HG03045 (cell line): Measurements from ENCODE around the gene CLIP3.
"Not testable (repeated sequence)": the region's sequence is repeated elsewhere in the genome, so short reads cannot be mapped to it uniquely, and the experiment has no call there.

Experiments
- ATAC-seq: cut with Tn5 transposase; IDR thresholded peaks from one replicate; pipeline ENCODE4 v1.9.1; 2021; ENCODE audit warnings: mild to moderate bottlenecking, moderate library complexity; ENCODE audit not compliant: unreplicated experiment

CLIP3 gene

DNA sequence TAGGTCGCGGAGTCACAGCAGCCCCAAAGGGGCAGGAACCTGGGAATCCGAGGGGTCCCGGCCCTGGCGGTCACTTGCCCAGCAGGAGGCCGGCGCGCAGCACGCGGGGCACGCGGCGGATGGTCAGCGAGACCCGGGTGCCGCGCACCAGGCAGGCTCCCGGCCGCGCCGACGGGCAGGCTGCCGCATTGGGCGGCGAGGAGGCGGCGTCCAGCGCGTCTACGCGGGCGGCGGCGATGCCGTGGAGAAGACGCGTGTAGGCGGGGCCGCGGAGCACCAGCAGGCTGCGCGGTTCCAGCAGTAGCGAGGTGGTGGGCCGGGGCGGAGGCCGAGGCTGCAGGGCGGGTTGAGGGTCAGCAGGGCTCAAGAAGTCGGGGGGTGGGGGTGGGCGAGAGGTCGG lies 23.5 kb downstream of the CLIP3 start:
- no peak for ATAC-seq

GRCh38 chr19:36008336-36008978 lies 24.2 kb downstream of the CLIP3 start, which contains the start of gene SYNE4:
Gene SYNE4 (minus strand): TSS chr19:36008813. CDS start chr19:36008681, 132 bp downstream.
- ATAC-seq: no peak

DNA sequence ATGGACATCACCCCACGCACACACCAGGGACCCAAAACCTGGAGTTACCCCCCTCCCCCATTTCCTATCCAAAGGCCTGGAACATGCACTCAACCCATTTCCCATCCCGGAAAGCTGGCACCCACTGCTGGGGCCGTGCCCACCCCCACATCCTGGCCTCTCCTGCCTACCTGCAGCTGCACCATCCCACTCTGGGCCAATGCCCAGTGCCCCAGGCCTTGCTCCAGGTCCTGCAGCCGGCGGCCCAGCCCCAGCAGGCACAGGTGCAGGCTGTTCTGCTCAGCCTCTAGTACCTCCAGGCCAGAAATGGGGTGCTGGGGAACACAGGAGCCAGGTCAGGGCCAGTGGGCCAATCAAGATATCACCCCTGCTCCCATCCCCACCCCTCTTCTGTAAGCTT lies 25.7 kb downstream of the CLIP3 start:
- no peak for ATAC-seq

GRCh38 chr19:36003284-36003683 lies 29.4 kb downstream of the CLIP3 start:
- ATAC-seq: no peak

GRCh38 chr19:36001605-36002004 lies 31.1 kb downstream of the CLIP3 start:
- ATAC-seq: no peak

GRCh38 chr19:35996777-35997176 lies 35.9 kb downstream of the CLIP3 start:
- no peak for ATAC-seq

DNA sequence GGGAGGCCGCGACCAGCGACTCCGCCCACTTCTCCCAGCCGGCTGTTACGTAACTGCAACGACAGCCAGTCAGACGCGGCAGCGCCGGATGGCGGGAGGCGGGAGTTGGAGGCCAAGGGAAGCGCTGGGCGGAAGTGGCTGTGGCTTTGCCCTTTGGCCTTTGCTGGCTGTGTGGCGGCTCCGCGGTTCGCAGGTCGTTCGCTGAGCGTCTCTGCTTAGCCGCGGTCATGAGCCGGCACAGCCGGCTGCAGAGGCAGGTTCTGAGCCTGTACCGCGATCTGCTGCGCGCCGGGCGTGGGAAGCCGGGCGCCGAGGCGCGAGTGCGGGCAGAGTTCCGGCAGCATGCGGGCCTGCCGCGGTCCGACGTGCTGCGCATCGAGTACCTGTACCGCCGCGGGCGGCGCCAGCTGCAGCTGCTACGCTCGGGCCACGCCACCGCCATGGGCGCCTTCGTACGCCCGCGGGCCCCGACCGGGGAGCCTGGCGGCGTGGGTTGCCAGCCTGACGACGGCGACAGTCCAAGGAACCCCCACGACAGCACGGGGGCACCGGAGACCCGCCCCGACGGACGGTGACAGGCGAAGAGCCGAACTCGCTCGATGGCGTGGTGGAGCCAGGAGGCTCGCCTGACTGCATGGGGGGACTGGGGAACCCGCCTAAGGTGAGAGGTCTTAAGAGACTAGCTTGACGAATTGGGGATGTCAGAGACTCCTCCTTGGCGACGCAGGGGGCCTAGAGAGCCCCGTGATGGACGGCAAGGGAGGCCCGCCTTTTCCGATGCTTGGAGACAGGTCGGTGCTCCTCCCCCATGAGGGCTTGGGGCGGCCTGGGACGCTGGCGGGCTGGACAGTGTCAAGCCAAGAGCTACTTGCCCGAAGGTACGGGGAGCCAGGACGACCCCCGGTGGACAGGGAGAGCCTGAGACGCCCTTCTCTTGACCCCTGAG lies 37.4 kb downstream of the CLIP3 start, which contains the start of gene SDHAF1:
TSS of gene SDHAF1 (plus strand) at position 141 of the 946 bp plus-strand sequence. CDS start at position 228, 87 bp downstream.
- ATAC-seq: peak; percentile 78

DNA sequence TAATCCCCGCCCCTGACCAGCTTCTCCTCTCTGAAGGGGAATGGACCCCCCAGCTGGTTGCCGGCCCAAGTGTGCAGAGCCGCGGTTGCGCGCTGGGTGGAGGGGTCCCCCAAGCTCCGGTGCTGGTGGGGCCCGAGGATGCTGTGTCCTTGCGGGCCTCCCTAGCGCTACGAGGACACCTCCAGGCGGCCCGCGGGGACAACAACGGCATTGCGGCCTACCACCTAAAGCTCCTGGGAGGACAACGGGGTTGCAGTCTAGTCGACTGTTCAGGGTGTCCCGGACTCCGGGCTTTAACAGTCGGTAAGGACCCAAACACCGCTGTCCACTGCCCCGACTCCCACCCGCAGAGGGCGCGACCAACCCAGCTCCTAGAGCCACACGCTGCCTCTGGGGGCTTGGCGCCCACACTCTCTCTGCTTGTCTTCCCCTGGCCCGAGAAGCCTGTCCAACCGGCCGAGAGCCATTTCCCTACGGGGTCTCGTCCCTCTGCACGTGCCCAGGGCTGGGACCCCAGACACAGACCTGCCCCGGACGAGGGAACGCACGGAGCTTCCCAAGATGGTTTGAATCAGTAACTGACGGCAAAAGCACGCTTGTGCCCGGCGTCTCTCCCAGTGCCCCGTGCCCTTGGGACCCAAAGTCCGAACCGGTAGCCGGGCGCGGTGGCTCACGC lies 38.6 kb downstream of the CLIP3 start:
- no peak for ATAC-seq

- ATAC-seq: no peak
These were observed 39.5 kb downstream of the CLIP3 start for GRCh38 chr19:35992907-35993765.

- ATAC-seq: no peak
These were observed 40.8 kb downstream of the CLIP3 start for GRCh38 chr19:35991731-35992450.

- no peak for ATAC-seq
These were observed 41.6 kb downstream of the CLIP3 start for GRCh38 chr19:35990771-35991730.

DNA sequence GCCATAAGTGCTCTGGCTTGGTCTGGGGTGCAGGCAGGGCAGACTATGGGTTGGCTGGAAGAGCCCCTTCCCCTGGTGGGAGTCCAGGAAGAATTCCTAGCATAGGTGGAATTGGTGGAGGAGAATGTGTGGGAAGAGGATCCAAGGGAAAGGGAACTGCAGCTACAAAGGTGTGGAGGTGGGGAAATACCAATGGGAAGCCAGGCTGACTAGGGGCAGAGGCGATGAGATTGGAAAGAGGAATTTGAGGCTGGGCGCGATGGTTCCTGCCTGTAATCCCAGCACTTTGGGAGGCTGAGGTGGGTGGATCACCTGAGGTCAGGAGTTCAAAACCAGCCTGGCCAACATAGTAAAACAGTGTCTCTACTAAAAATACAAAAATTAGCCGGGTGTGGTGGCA lies 42.5 kb downstream of the CLIP3 start:
- ATAC-seq: no peak

DNA sequence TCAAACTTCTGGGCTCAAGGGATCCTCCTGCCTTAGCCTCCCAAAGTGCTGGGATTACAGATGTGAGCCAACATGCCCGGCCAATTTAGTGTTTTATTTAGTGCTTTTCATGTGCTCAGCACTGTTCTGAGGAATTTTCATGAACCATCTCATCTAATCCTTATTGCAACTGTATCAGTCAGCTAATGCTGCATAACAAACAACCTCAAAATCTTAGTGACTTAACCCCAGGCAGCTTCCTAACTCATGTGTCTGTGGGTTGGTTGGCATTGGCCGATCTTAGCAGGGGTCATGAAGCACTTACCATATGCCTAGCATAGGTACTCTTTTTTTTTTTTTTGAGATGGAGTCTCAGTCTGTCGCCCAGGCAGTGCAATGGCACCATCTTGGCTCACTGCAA lies 43.8 kb downstream of the CLIP3 start:
- no peak for ATAC-seq

DNA sequence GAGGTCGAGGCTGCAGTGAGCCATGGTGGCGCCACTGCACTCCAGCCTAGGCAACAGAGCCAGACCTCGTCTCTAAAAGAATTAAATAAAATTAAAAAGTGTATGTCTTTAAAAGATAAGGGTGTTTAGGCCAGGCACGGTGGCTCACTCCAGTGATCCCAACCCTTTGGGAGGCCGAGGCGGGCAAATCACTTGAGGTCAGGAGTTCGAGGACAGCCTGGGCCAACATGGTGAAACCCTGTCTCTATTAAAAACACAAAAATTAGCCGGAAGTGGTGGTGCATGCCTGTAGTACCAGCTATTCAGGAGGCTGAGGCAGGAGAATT lies 45.1 kb downstream of the CLIP3 start:
- ATAC-seq: no peak

DNA sequence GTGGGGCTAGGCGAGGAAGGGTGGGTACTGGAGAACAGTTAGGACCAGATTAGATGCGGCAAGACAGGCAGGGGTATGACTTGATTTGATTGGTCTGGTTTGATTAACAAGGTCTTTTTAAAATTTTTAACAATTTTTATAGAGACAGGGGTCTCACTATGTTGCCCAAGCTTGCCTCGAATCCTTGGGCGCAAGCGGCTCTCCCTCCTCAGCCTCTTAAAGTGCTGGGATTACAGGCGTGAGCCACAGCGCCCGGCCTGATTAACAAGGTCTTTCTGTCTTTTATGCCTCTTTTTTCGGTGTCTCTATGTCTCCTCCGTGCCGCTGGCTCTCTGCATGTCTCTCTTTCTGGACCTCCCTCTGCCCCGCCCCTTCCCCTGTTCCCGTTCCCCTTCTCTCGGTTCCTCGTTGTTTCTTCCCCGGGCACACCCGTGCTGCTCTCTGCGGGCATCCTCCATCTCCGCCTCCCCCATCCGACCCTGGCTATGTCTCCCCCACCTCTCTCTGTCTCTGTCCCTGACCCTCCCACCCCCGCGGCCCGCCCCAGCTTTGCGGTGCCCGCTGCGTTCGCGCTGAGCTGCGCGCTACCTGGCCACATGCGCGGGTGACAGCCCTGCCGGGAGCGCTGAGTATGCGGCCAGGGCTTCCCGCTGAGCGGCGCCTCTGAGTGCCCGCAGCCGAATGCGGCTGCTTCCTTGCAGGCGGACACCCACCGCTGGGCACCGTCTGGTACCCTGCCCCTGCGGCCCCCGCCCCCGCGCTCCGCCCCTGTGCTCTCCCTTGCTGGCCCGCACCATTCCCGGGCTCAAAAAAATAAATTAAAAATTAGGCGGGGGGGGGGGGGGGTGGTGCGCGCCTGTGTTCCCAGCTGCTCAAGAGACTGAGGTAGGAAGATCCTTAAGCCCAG lies 45.8 kb downstream of the CLIP3 start:
- no peak for ATAC-seq

DNA sequence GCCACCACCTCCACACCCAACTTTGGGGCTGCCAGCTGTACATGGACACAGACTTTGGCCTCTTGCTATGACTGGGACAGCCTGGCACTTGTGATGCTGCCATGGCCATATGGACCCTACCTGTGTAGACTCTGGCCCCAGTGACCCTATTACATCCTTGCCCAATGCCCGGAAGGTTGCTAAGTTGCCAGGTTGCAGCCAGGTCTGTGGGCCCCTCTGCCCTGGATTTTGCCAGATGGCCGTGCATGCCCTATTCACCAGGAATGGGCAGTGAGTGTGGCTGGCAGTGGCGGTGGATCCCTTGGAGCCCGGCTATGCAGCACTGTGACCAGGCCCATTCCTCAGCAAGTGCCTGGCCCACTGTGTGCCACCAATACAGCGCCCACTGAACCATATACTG lies 46.6 kb downstream of the CLIP3 start:
- no peak for ATAC-seq

GRCh38 chr19:35983177-35983576 lies 49.5 kb downstream of the CLIP3 start:
- ATAC-seq: no peak

DNA sequence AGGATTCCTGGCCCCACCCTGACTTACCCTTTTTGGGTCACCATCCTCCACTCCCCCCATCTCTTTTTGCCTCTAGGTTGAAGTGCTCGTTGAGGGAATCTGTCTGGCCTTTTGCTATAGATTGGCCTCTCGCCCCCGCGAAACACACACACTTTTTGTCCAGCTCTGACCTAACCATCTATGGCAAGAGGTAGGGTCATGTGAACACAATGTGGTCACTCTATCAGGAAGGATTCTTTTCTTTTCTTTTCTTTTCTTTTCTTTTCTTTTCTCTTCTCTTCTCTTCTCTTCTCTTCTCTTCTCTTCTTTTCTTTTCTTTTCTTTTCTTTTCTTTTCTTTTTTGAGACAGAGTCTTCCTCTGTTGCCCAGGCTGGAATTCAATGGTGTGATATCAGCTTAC lies 51.7 kb downstream of the CLIP3 start:
- ATAC-seq: not testable (repeated sequence)
